Panc1 (cell line): ENCODE results near the gene BBX. TPM values are rescaled to one million over a fixed set of nuclear protein-coding genes. Genes with fewer than 3 reads are reported as not detected.

Experiments used
- ATAC-seq: fragments of 200-7000 bp; cut with Tn5 transposase; 2 replicates; pipeline ENCODE4 v1.9.1; 2020; ENCODE audit warnings: mild to moderate bottlenecking, moderate library complexity
- BruUV-seq: library from RNA; stranded (reverse); fragments of 400-500 nt; replicated peaks from 2 replicates; lab custom pipeline; 2021; lab: Mats Ljungman, UMichigan
- CTCF ChIA-PET: fragments of 300-600 bp; sonication (Branson Sonifier 250); formaldehyde crosslinking; loops from one replicate; lab custom pipeline; 2022; ENCODE audit warnings: antibody characterized with exemption; lab: Charles Lee
- POLR2A ChIA-PET: fragments of 300-600 bp; sonication (Branson Sonifier 250); formaldehyde crosslinking; loops from one replicate; lab custom pipeline; 2022; ENCODE audit warnings: antibody characterized with exemption; lab: Charles Lee
- DNase-seq: peaks from one replicate; pipeline ENCODE4 v3.0.0-alpha.2; 2010; ENCODE audit warnings: low read depth, low spot score
- H3K27ac ChIP-seq: 2 replicates; pipeline ENCODE4 v1.5.1; 2011; ENCODE audit warnings: mild to moderate bottlenecking, low read length, inconsistent platforms
- H3K27me3 ChIP-seq: fragments of 200-500 bp; sonication (Bioruptor generic); 2 replicates; pipeline ENCODE4 v1.6.0; 2014; ENCODE audit warnings: low read length, inconsistent platforms; ENCODE audit not compliant: control insufficient read depth, insufficient read depth
- H3K36me3 ChIP-seq: fragments of 200-500 bp; sonication (Bioruptor generic); 2 replicates; pipeline ENCODE4 v1.5.1; 2014; ENCODE audit warnings: inconsistent platforms, mild to moderate bottlenecking, low read length, moderate library complexity; ENCODE audit not compliant: control insufficient read depth, insufficient read depth
- H3K4me1 ChIP-seq: 2 replicates; pipeline ENCODE4 v1.5.1; 2011; ENCODE audit warnings: inconsistent platforms, mild to moderate bottlenecking, low read length, moderate library complexity; ENCODE audit not compliant: control insufficient read depth, insufficient read depth
- H3K4me3 ChIP-seq, 2 experiments: 2 replicates each; pipeline ENCODE4 v1.5.1; 2011 to 2012; ENCODE audit warnings: low read depth in 2 of 2, low read length in 2 of 2, mild to moderate bottlenecking in 2 of 2, inconsistent platforms in 1 of 2, moderate library complexity in 1 of 2
- H3K9me3 ChIP-seq: fragments of 200-500 bp; sonication (Bioruptor generic); 2 replicates; pipeline ENCODE4 v1.5.1; 2014; ENCODE audit warnings: low read depth, mild to moderate bottlenecking, inconsistent platforms, low read length, moderate library complexity; ENCODE audit not compliant: control insufficient read depth, insufficient read depth
- POLR2AphosphoS5 ChIP-seq: IDR thresholded peaks from 2 replicates; pipeline ENCODE4 v1.6.1; 2012; ENCODE audit warnings: mild to moderate bottlenecking, low read depth, low read length, moderate library complexity
- SIN3A ChIP-seq: IDR thresholded peaks from 2 replicates; pipeline ENCODE4 v1.6.1; 2012; ENCODE audit warnings: low read depth, mild to moderate bottlenecking, low read length, moderate library complexity, borderline replicate concordance; ENCODE audit not compliant: insufficient read depth
- TCF7L2 ChIP-seq: IDR thresholded peaks from 2 replicates; pipeline ENCODE4 v1.6.1; 2011; ENCODE audit warnings: mild to moderate bottlenecking, low read depth, low read length, inconsistent platforms
- in situ Hi-C: cut with HindIII; loops from 2 replicates; pipeline ENCODE4 v1.10.0; 2016; ENCODE audit warnings: low sequenced_read_pairs, low pct_unique_long_range_greater_than_20kb
- intact Hi-C: fragments of 100-400 bp; cut with micrococcal nuclease; formaldehyde crosslinking; loops from one replicate; pipeline ENCODE4 v1.10.0; 2022; ENCODE audit not compliant: unreplicated experiment
- total RNA-seq: library from RNA; stranded (reverse); gene quantifications from one replicate; pipeline ENCODE4 v1.2.1, GENCODE V29; 2021; ENCODE audit not compliant: unreplicated experiment
- TF ChIP-seq, protein P1 (sequence below), 2 experiments: IDR thresholded peaks; 2 replicates each; pipeline ENCODE4 v1.6.1; 2011 to 2012; ENCODE audit warnings: low read depth in 2 of 2, control low read depth in 1 of 2, low read length in 1 of 2, mild to moderate bottlenecking in 1 of 2, moderate library complexity in 1 of 2; ENCODE audit not compliant: insufficient read depth in 1 of 2
- TF ChIP-seq, protein P2 (sequence below): fragments of 450-650 bp; IDR thresholded peaks from 2 replicates; pipeline ENCODE4 v1.5.1; 2017; ENCODE audit warnings: mild to moderate bottlenecking

The BBX gene
- total RNA-seq, 1 experiment from 2014 or later: 28.5 TPM

DNA sequence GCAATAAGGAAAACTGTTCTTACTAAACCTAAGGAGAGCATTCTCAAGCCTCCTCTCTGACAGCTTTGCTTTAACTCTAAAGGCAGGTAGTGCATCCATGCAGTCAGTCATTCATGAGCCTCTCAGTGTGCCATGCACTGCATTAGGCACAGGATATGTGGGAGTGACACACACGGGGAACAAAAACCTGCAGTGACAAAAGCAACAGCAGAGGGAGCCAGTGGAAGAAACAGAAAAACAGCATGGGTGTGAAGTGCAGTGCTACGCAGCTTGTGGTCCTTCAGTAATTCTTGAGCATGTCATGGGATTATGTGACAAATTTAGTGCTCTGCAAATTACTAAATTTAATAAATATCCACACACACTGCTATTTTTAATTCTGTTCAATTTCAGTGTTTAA is 230.7 kb downstream of the BBX start:
- H3K4me1 ChIP-seq: no peaks in the 10 kb centered on the region
- H3K9me3 ChIP-seq: no peaks in the 10 kb centered on the region
- H3K36me3 ChIP-seq: no peaks in the 10 kb centered on the region
- intact Hi-C loops (no loop called here), in situ Hi-C loops (no loop called here)
- peak; percentile 82 for ATAC-seq
- H3K27me3 ChIP-seq: no peaks in the 10 kb centered on the region
- DNase-seq: peak; percentile 27
- ChIA-PET CTCF (interaction anchor here (0.5 kb wide), 1 partner anchor 182 kb away, joined by 4 read pairs; no protein-coding TSS in a partner anchor), POLR2A (no interaction called here)
- no peak overlapping the region for H3K4me3 ChIP-seq
- TF ChIP-seq, protein P1, sequence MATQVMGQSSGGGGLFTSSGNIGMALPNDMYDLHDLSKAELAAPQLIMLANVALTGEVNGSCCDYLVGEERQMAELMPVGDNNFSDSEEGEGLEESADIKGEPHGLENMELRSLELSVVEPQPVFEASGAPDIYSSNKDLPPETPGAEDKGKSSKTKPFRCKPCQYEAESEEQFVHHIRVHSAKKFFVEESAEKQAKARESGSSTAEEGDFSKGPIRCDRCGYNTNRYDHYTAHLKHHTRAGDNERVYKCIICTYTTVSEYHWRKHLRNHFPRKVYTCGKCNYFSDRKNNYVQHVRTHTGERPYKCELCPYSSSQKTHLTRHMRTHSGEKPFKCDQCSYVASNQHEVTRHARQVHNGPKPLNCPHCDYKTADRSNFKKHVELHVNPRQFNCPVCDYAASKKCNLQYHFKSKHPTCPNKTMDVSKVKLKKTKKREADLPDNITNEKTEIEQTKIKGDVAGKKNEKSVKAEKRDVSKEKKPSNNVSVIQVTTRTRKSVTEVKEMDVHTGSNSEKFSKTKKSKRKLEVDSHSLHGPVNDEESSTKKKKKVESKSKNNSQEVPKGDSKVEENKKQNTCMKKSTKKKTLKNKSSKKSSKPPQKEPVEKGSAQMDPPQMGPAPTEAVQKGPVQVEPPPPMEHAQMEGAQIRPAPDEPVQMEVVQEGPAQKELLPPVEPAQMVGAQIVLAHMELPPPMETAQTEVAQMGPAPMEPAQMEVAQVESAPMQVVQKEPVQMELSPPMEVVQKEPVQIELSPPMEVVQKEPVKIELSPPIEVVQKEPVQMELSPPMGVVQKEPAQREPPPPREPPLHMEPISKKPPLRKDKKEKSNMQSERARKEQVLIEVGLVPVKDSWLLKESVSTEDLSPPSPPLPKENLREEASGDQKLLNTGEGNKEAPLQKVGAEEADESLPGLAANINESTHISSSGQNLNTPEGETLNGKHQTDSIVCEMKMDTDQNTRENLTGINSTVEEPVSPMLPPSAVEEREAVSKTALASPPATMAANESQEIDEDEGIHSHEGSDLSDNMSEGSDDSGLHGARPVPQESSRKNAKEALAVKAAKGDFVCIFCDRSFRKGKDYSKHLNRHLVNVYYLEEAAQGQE (IDR thresholded peaks at IDR 0.05; ENCODE audit: insufficient read depth in 1 of 2, low read depth in 2 of 2, low read length in 1 of 2): no peak
- TF ChIP-seq, protein P2, sequence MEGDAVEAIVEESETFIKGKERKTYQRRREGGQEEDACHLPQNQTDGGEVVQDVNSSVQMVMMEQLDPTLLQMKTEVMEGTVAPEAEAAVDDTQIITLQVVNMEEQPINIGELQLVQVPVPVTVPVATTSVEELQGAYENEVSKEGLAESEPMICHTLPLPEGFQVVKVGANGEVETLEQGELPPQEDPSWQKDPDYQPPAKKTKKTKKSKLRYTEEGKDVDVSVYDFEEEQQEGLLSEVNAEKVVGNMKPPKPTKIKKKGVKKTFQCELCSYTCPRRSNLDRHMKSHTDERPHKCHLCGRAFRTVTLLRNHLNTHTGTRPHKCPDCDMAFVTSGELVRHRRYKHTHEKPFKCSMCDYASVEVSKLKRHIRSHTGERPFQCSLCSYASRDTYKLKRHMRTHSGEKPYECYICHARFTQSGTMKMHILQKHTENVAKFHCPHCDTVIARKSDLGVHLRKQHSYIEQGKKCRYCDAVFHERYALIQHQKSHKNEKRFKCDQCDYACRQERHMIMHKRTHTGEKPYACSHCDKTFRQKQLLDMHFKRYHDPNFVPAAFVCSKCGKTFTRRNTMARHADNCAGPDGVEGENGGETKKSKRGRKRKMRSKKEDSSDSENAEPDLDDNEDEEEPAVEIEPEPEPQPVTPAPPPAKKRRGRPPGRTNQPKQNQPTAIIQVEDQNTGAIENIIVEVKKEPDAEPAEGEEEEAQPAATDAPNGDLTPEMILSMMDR: peak; percentile 72
- H3K27ac ChIP-seq: no peak overlapping the region
- no TSS peak for BruUV-seq

DNA sequence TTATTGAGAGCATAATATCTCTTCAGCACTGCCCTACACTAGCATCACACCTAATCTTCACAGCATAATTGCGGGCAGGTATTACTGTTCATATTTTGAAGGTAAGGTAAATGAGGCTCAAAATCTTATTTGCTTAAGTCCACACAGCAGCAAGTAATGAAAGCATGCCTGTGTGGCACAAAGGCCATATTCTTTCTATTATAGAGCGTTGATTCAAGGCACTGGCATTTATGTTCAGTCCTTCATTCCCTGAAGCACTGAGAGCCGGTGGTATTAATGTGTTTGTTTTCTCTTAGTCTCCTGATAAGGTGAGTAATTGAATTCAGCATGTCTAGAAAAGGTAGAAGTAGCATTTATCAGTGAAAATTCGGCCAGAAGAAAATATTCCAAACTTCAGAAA is 231.2 kb downstream of the BBX start:
- DNase-seq (no peak), ATAC-seq (no peak)
- Histone ChIP-seq H3K36me3 (no peaks in the 10 kb centered on the region), H3K27me3 (no peaks in the 10 kb centered on the region), H3K27ac (no peak overlapping the region), H3K4me1 (no peaks in the 10 kb centered on the region), H3K9me3 (no peaks in the 10 kb centered on the region), H3K4me3 (no peak overlapping the region)
- intact Hi-C loops (no loop called here), in situ Hi-C loops (no loop called here)
- TF ChIP-seq SIN3A (no peak), POLR2AphosphoS5 (no peak), TCF7L2 (no peak)
- TF ChIP-seq, protein P2: no peak
- TF ChIP-seq, protein P1 (IDR thresholded peaks at IDR 0.05; ENCODE audit: insufficient read depth in 1 of 2, low read depth in 2 of 2, low read length in 1 of 2): no peak
- BruUV-seq: no TSS peak
- ChIA-PET POLR2A (no interaction called here), CTCF (no interaction called here)
